ENCODE results near the gene PANX3.

DNA sequence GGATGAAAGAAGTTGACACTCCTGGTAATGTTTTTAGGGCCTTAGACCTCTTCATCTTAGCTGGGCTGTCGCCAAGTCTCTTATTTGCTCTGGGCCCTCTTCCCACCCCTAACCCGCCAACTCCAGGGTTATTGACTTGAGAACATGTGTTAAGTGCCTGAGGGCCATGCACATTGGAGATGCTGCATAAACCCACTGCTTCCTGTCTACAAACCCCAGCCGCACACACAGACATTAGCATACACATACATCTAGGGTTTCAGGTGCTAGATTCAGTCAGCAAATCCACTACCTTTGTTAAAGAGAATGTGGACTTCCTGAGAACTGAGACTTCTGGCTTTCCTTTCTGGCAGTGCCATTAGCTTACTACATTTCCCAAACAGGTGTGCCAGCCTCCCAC is 817 bp downstream of the PANX3 start:
- TF ChIP-seq EZH2 (IDR thresholded peaks at IDR 0.05; ENCODE audit: low read length, unreplicated experiment), result no peak
- TF ChIP-seq, protein P1, sequence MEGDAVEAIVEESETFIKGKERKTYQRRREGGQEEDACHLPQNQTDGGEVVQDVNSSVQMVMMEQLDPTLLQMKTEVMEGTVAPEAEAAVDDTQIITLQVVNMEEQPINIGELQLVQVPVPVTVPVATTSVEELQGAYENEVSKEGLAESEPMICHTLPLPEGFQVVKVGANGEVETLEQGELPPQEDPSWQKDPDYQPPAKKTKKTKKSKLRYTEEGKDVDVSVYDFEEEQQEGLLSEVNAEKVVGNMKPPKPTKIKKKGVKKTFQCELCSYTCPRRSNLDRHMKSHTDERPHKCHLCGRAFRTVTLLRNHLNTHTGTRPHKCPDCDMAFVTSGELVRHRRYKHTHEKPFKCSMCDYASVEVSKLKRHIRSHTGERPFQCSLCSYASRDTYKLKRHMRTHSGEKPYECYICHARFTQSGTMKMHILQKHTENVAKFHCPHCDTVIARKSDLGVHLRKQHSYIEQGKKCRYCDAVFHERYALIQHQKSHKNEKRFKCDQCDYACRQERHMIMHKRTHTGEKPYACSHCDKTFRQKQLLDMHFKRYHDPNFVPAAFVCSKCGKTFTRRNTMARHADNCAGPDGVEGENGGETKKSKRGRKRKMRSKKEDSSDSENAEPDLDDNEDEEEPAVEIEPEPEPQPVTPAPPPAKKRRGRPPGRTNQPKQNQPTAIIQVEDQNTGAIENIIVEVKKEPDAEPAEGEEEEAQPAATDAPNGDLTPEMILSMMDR (conservative IDR thresholded peaks at IDR 0.05; ENCODE audit: low read depth, low read length), result no peak
